Fibroblast of lung (primary cell): ENCODE results near the gene ITCH.
"Not testable (repeated sequence)": the region's sequence is repeated elsewhere in the genome, so short reads cannot be mapped to it uniquely, and the experiment has no call there.

Experiments
- EZH2 ChIP-seq: IDR thresholded peaks from 2 replicates; pipeline ENCODE4 v1.5.1; 2012; ENCODE audit warnings: low read length, control low read depth, mild to moderate bottlenecking; ENCODE audit errors: missing control alignments
- TF ChIP-seq, protein P1 (sequence below), 2 donors: IDR thresholded peaks in 1 of 2; conservative IDR thresholded peaks in 1 of 2; 1 replicate in 1 of 2; 2 replicates in 1 of 2; pipeline ENCODE4 v1.5.1; 2011 to 2012; ENCODE audit warnings: low read length in 2 of 2, control low read depth in 1 of 2, inconsistent platforms in 1 of 2, low read depth in 1 of 2, mild to moderate bottlenecking in 1 of 2

GRCh38 chr20:34345839-34346532, 17.1 kb upstream of the ITCH start:
- TF ChIP-seq, protein P1, sequence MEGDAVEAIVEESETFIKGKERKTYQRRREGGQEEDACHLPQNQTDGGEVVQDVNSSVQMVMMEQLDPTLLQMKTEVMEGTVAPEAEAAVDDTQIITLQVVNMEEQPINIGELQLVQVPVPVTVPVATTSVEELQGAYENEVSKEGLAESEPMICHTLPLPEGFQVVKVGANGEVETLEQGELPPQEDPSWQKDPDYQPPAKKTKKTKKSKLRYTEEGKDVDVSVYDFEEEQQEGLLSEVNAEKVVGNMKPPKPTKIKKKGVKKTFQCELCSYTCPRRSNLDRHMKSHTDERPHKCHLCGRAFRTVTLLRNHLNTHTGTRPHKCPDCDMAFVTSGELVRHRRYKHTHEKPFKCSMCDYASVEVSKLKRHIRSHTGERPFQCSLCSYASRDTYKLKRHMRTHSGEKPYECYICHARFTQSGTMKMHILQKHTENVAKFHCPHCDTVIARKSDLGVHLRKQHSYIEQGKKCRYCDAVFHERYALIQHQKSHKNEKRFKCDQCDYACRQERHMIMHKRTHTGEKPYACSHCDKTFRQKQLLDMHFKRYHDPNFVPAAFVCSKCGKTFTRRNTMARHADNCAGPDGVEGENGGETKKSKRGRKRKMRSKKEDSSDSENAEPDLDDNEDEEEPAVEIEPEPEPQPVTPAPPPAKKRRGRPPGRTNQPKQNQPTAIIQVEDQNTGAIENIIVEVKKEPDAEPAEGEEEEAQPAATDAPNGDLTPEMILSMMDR (conservative IDR thresholded peaks at IDR 0.05 in 1 of 2, IDR thresholded peaks at IDR 0.05 in 1 of 2; ENCODE audit: low read depth in 1 of 2, low read length in 2 of 2) = not testable (repeated sequence)
- TF ChIP-seq EZH2 = not testable (repeated sequence)
